ENCODE results near the gene FNDC5. TPM values are rescaled to one million over a fixed set of nuclear protein-coding genes. Genes with fewer than 3 reads are reported as not detected.
A peak's percentile ranks its signal among the peaks of the same experiment; 100 is the strongest.

FNDC5 gene
- total RNA-seq, 1 donor = not detected

DNA sequence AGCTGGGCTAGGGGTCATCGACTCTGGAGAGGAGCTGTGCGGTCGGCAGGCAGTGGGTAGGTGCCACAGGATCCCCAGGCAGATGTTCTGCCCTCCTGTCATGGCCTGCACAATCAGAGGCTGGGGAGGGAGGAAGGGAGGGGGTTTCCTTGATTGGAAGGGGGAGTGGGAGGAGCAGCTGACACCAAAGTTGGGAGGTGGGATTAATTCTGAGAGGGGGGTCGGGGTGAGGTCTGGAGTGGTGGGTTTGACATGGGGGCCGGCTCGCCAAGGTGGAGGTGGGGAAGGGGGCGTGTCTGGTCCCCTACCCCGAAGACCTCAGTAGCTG is 14.9 kb upstream of the FNDC5 start:
- no peak for DNase-seq (ENCODE audit: low read depth in 2 of 3, low spot score in 2 of 3)

DNA sequence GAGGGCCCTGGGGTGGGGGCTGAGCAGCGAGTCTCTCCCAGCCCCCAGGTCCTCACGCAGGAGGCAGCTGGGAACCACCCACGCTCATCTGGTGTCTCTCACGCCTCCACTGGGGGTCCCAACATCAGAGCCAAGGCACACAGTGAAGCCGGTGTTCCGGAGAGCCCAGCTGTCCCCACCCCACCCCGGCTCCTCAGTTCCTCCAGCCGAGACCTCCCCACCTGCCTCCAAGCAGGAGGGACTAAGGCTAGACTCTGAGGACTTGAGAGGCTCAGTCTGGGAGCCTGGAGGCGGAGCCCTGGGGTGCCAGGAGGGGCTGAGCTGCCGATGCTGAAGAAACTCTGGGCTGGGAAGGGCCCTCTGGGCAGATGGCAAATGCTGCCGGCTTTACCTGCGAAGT is 14.0 kb upstream of the FNDC5 start:
- no peak for DNase-seq (ENCODE audit: low read depth in 2 of 3, low spot score in 2 of 3)

DNA sequence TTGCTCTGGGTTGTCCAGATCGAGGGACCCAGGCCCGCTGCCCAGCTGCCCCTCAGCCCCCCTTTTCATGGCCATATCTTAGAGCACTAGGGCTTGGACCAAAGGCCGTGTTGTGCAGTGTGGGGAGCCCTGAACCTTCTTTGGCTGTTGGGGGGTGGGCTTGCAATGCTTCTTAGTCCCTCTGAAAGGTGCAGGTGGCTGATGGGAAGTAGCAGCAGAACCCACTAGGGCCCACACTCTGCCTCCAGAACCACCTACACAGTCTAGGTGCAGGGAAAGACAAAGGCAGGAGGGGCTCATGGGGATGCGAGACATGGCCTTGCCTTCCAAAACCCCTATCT is 13.3 kb upstream of the FNDC5 start:
- DNase-seq (ENCODE audit: low read depth in 2 of 3, low spot score in 2 of 3) = no peak

DNA sequence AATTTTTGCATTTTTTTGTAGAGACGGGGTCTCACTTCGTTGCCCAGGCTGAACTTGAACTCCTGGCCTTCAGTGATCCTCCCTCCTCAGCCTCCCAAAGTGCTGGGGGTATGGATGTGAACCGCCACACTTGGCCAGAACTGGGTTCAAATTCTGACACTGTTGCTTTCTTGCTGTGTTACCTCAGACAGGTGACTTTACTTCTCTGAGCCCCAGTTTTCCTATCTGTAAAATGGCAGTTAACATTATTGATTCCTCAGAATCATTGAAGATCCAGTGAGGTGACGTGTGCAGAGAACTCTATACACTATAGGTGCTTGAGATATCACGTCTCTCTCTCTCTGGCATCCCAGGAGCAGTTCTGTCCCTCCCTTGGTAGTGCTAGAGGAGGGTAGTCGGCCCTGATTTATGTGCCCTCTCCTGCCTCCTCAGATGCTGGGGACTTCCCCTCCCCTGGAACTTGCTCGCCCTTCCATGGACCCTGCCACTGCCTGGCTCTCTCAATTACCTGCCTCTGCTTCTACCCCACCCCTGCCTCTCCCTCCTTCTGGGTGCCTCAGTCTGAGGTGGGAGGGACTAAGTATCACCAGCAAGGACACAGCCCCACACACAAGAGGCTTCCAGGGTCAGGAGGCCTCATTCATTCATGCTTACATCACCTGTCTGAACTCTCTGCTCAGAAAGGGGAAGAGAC is 12.8 kb upstream of the FNDC5 start:
- DNase-seq (ENCODE audit: low read depth in 2 of 3, low spot score in 2 of 3) = no peak

DNA sequence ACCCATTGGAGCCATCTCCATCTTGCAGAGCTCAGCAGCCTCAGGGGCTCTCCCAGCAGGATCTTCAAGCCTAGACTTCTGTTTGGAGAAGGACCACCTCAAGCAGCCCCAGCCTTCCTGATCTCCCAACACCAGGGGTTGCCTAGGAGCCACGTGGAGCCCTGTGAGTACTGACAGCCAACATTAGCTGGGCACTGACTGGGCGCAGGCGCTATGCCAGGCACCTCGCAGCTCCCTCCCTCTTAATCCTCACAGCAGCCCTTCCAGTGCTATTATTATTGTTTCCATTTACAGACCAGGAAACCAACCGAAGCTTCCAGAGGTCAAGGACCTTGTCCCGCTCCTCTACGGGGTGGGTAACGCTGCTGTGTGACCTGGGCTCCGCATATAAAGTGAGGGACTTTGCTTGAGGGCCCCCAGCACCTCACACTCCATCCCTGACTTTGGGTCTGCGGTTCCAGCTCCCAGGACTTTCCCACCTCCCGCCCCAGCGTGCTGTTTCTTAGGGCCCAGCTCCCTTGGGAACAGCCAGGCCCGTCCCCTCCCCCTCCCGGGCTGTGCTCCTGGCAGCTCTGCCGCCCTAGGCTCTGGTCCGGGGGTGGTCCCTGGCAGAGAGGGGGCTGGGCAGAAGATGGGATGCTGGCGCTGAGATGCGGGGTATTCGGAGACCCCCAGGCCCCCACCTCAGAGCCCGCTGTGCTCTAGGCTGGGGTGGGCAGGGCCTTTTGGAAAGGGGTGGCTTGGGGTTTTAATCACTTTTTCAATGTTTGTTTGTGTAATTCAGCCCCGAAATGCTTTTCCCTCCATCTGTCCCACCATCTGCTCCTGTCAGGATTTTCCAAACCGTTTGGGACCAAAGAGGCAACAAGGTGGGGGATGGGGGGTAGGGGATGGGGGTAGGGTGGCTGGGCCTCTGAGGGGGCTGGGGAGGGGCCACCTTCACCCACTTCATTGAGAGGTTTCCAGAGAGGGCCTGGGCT is 11.4 kb upstream of the FNDC5 start:
- no peak for DNase-seq (ENCODE audit: low read depth in 2 of 3, low spot score in 2 of 3)

DNA sequence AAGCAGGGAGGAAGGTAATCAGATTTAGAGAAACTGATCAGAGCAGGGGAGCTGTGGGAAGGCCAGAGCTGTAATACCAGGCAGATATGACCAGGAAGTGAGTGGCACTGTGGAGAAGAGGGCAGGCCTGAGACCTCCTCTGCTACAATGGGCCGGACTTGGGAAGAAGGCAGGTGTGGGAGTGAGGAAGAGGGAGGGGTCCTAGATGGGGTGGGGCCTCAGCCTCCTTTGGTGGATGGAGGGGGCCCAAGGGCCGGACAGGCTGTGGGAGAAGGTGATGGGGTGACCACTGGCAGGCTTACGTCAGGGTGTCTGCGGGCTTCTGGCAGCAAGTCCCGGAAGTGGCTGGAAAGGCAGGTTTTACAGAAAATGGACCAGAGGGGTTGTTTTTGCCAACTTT is 10.6 kb upstream of the FNDC5 start:
- DNase-seq (ENCODE audit: low read depth in 2 of 3, low spot score in 2 of 3) = no peak

DNA sequence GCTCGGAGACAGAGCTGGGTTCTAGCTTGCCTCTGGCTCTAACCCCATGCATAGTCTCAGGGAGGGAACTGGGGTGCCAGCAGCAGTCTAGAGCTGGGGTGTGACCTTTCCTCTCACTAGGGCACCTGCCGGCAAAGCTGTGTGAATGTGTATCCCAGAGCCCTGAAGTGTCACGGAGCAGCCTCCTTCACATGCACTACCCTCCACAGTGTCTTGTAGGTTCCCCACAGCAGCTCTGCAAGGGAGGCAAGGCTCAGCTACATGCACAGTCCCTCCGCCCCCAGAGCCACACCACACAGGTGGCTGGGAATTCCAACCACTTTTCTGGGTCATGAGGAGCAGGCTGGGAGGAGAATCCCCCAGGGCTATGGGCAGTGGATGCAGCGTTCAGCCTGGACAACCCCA is 7.9 kb upstream of the FNDC5 start:
- no peak for DNase-seq (ENCODE audit: low read depth in 2 of 3, low spot score in 2 of 3)

DNA sequence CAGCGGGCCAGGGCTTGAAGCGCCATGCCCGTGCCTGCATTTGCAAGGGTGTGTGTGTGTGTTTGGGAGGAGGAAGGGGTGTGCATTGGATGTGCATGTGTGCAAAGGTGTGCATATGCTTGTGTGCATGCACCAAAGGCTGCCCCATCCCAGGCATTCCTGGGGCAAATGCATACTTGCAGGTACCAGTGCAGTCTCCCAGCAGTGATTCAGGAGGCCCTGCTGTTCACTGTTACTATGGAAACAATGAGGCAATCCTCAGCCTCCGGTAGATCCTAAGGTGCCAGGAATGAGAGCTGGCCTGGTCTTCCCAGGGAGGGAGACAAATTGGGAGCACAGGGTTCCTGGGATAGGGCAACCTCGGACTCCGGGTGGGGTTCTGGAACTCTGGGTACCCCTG is 7.5 kb upstream of the FNDC5 start:
- no peak for DNase-seq (ENCODE audit: low read depth in 2 of 3, low spot score in 2 of 3)

DNA sequence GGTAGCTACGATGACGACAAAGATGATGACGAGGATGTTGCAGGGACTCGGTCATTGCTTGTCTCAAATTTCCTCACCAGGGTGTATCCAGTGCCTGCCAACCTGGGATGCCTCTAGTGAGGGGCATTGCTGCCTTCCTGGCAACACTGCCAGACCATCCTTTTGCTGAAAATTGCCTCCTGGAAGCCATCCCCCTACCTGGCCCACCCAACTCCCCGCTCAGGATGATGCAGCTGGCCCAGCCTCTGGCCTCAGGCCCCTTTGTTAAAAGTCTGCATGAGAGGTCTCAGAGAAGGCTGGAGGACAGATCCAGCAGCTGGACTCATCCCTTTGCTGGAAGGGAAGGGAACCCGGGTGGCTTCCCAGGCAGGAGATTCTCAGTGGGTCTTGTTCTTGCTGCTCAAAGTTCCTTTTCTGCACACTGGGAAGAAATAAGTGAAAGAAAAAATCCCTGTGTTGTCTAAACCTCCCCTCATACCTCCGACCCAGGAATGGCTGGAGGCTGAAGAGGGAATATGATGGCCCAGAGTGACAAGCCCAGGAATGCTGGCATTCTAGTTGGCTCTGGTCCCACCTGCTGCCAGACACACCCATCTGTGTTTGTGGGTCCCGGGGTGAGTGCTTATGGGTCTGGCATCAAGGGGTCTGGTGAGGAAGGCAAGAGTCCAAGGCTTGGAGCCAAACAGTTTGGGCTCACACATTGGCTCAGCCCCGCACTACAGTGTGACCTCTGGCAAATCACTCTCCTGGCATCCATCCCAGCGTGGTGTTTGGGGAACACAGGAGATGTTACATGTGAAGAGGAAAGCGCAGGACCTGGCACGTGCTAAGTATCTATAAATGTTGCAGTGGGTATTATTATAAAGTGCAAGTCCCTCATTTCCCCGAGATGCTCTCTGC is 6.7 kb upstream of the FNDC5 start:
- no peak for DNase-seq (ENCODE audit: low read depth in 2 of 3, low spot score in 2 of 3)

DNA sequence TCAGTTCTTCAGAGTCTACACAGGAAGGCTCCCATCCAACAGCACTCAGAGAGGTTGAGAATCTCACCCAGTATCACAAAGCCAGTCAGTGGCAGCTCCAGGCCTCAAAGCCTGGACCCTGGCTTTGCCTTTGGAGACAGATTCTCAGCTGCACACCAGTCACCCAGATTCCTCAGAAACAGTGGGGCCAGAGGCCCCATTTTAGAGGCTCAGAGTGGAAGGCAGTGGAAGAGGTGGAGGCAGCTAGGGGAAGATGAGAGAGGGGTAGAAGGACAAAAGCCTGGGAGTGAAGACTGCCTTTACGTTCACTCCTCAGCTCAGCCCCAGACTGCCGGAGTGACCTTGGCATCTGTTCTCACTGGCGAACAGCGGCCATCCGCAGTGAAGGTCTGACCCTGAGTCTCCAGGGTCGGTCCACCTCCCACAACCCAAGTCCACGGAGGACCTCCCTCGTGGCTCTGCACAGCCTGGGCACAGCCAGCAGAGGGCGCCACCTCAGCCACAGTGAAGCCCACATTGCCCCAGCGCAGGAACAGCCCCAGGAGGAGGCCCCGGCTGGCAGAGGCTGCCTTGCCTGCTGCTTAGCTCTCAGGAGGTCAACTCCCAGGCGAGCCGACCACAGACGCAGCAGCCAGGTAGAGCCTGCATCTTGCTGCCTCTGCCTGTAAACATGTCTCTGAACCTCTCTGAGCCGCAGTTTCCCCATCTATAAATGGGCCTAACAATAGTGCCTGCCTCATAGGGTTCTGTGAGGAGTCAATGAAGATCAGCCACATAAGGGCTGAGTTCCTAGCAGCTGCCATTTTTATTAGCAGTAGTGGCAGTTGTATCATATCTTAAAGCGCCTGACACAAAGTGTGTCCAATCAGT is 5.9 kb upstream of the FNDC5 start:
- peak; percentile 24 to 77 (median 58) for DNase-seq (ENCODE audit: low read depth in 2 of 3, low spot score in 2 of 3)

DNA sequence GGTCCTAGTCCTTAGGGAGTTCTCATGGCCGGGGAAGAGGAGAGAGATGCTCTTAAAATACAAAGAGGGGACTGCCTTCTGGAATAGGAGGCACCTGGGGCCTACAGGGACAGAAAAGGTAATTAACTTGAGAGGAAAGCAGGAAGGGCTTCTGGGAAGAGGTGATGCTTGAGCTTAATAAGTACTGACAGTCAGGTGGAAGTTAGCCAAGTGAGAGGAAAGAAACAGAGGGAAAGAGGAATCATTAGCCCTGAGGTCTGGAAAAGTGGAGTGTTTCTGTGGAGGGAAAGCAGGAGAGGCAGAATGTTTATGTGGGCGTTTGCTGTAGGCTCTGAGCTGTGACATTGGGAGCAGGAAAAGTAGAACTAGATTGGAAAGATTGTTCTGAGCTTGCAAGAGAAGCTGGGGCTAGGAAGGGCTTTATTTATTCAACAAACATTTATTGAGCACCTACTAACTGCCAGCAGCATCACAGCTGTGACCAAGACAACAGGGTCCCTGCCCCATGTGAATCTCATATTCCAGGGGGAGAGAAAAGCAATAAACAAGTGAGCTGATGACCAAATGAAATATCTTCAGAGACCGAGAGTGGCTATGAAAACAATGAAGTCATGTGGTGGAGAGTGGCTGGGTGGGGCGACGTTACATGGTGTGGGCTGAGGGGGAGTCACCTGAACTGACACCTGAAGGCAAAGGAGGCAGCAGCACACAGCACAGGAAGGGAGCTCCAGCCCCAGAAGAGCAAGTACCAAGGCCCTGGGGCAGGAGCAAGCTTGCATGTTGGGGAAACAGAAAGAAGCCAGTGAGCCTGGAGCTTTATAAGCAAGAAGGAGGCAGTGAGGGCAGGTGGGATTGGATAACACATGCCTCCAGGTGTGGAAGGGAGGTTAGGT is 4.4 kb upstream of the FNDC5 start:
- no peak for DNase-seq (ENCODE audit: low read depth in 2 of 3, low spot score in 2 of 3)

DNA sequence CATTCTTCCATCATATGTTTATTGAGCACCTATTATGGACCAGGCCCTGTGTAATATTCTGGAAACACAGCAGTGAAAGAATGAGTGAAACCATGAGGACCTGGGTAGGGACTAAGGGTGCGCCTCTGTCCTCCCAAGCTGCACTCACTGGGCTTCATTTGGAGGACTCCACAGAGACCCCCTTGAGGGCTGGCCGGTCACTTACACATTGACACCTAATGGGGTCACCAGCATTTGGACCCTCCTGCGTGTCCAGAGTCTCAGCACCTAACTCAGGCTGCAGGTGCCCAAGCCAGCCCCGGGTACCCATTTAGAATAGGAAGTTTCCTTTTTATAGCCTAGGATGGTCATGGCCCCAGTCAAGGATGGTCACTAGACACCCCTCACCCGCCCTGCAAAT is 2.8 kb upstream of the FNDC5 start:
- DNase-seq (ENCODE audit: low read depth in 2 of 3, low spot score in 2 of 3) = no peak

DNA sequence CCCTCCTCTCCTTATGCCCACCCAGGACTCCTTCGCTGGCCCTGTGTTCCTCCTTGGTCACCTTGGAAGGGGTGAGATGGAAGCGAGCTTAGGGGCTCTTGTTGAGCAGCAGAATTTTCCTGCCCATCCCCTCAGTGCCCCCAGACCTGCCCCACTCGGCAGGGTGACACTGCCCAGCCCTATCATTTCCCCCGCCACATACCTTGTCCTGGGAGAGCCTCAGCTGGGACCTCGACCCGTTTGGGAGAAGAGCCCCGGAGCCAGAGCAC is 1.4 kb upstream of the FNDC5 start:
- DNase-seq (ENCODE audit: low read depth in 2 of 3, low spot score in 2 of 3) = no peak

DNA sequence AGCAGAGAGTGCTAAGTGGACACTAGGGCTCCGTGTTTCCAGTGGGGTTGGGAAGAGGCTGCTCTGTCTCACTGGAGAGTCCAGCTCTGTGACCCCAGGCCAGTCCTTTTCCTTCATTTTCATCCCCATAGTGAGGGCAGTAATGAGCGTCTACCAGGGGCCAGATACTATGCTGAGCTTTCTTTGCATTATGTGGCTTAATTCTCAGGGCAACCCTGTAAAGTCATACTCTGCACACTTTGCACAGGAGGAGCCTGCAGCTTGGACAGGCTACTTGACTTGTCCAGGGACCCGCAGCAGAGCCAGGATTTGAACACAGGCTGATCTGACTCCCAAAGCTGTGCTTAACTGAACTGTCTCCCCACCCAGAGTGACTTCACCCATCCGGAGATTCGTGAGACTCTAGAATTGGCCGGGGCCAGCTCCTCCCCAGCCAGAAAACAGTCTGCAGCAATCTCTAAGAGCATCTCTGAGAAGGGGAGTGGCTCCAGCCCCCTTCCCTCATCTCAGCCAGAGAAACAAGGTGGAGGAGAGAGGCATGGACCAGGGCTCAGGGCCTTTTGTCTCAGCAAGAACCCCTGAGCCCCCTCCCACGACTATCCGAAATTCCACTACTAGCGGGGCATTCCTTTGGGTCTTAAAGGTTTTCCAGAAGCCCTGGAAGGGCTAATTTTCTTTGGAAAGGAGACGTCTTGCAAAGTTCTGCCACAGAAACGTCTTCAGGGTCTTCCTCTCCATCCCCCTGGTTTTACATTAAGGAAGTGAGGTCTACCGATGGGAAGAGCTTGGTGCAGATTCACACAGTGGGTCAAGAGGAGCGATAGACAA is 866 bp upstream of the FNDC5 start:
- DNase-seq (ENCODE audit: low read depth in 2 of 3, low spot score in 2 of 3) = no peak

DNA sequence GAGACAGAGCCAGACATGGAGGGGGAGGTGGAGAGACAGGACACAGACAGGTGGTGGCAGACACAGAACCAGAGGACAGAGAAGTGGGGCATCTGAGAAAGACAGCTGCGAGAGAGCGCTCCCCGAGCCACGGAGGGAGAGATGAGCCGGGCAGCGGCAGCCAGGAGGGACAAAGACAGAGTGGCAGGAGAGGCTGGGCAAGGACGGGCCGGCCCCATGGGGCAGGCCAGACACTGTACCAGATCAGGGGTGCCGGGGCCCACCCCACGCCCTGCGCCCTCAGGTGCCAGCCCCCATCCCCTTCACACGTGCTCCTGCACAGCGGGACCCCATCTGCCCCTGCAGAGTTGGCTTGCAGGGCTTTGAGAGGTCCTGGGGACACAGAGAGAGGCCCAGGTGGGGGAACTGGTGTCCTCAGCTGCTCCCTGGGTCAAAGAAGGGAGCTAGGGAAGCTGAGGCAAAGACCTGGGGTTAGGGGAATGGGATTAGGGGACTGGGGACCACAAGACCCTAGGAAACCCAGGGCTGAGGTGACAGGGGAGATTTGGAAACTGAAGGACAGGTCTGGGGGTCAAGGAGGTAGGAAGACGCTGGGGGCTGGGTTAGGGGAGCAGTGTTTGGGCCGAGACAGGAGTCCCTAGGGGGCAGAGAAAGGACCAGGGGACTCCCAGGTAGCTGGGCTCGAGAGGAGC is 643 bp downstream of the FNDC5 start:
- no peak for DNase-seq (ENCODE audit: low read depth in 2 of 3, low spot score in 2 of 3)

DNA sequence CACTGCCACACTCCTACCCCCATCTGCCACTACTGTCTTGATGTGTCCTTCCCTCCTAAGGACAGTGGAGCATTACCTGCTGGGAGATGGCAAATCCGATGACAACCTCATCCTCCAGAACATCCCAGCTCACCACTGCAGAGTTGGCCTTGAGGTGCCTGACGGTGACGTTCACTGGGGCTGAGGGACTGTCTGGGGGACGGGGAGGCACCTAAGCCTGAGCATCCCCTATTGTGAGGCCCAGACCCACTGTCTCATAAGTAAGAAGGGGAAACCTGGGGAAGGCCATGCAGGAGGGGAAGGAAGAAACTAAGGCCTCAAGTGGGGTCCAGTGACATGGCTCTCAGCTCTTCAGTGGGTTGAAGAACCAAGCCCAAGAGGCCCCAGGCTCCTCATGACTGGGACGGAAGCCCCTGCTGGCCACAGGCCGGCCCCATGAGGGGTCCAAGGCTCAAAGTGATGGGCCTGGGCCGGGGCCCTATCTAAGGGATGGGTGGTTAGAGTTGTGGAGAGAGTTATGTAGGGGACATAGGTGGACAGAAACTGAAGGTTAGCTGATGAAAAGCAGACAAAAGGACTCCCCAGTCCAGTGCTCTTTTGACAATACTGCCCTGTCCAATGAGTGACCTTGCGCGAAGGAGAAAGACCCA is 1.8 kb downstream of the FNDC5 start:
- DNase-seq (ENCODE audit: low read depth in 2 of 3, low spot score in 2 of 3) = no peak

DNA sequence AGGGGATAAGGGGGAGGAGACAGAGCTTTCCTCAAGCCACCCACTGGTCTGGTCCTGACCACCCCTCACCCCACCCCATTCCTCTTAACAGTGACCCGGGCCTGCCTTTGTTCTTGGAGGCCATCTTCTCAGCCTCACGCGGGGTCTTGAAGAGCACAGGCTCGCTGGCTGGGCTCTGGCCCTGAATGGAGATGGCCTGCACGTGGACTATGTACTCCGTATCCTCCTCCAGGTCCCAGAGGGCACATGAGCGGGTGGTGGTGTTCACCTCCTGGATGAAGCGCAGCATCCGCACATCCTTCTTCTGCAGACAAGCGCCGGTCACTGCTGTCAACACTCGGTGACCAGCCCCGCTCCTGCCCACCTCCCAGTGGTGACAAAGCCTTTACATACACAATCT is 2.6 kb downstream of the FNDC5 start:
- DNase-seq (ENCODE audit: low read depth in 2 of 3, low spot score in 2 of 3) = no peak

DNA sequence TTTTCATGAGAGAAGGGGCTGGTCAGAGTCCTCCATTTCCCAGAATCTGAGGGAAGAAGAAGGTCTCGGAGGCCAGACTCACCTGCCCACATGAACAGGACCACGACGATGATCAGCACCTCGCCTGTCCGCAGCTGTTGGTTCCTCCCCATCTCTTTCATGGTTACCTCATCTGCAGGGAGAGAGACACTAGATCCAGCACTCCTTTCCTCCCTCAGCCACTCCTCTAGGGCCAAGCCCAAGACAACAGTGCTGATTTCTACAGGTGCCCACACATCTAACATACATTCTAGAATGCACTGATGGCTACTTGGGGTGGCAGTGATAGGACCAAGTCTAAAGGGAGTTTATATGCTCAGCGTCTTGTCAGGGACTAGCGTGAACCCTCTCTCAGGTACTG is 3.0 kb downstream of the FNDC5 start:
- no peak for DNase-seq (ENCODE audit: low read depth in 2 of 3, low spot score in 2 of 3)

Data from hematopoietic multipotent progenitor cell (in vitro differentiated cells).